Renal pelvis (tissue), 4 donors: ENCODE data around the gene AK4. TPM values are rescaled to one million over a fixed set of nuclear protein-coding genes. Genes with fewer than 3 reads are reported as not detected.
"Not testable (repeated sequence)": the region's sequence is repeated elsewhere in the genome, so short reads cannot be mapped to it uniquely, and the experiment has no call there.

ENCODE experiments used
- DNase-seq: peaks from one replicate; pipeline ENCODE4 v3.0.0-alpha.2; 2013
- polyA plus RNA-seq, 3 donors: library from polyadenylated mRNA; unstranded; fragments of 120-200 nt; gene quantifications; one replicate each; pipeline ENCODE4 v1.2.1, GENCODE V29; 2013; ENCODE audit not compliant: insufficient read length in 3 of 3

The AK4 gene
- polyA plus RNA-seq, 3 donors, result 44.8 to 69.9 (median 65.8) TPM

DNA sequence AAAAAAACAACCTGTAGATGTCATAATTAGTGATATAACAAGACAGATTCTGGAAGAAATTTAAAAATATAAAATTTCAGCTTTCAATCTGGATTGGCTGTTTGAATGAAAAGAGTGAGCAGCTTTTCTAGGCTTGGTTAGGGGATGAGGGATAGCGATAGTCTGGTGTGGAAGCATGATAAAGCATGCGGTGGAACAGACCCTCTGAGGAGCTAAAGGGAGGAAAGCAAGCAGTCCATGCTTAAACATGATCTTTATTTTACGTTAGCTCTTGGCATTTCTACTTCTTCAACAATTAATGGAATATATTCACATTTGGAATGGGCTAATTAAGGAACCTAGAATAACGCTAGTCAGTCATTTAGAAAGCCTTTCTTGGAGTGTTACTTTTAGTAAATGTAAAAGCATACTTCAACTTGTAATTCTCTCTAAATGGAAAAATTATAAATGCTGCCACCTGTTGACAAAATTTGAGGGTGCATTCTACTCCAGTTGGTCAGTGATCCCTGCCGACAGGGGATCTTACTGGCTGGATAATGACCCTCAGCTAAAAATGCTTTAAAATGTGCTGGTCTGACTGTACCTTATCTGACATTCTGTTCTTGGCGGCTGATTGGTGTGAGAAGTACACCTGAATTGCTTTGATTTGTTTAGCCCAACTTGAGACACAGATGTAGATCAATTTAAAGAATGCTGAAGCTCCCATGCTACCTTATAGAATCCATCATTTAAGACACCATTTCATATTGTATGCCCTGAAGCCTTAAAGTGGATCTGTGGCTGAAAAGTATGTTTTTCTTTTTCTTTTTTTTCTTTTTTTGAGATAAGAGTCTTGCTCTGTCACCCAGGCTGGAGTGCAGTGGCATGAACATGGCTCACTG, 61.2 kb downstream of the AK4 start:
- peak; percentile 47 for DNase-seq

DNA sequence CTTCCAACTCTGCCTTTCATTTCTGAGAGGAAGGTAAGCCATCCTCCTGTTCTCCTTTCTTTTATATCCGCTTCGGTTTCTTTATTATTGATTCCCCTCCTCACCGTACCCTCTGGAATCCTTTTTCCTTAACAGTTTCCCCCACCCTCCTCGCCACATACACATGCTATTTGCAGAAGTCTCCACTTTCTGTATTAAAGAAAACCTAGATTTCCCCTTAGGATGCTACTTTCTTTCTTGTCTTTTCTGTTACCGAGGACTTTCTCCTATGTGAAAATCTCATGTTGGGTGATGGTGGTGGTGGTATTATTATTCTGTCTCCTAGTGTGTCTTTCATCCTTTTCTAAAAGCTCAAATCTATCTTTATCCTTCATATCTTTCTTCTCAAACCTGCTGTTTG, 62.3 kb downstream of the AK4 start:
- no peak for DNase-seq

DNA sequence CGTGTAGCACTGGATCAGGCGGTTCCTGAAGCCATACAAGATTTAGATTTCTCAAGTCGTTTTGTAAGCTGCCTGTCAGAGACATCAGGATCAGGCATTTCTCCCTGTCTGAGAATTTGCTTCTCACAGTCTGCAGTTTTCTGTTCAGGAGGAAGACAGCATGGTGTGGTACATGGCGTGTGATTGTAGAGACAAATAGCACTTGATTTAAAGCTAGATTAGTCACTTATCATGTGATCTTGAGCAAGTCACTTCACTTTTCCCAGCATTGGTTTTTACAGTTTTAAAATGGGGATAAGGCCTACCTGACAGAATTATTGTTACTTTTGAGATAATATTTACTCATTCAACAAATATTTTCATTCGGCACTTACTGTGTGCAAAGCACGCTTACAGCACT, 63.3 kb downstream of the AK4 start:
- DNase-seq, result no peak

DNA sequence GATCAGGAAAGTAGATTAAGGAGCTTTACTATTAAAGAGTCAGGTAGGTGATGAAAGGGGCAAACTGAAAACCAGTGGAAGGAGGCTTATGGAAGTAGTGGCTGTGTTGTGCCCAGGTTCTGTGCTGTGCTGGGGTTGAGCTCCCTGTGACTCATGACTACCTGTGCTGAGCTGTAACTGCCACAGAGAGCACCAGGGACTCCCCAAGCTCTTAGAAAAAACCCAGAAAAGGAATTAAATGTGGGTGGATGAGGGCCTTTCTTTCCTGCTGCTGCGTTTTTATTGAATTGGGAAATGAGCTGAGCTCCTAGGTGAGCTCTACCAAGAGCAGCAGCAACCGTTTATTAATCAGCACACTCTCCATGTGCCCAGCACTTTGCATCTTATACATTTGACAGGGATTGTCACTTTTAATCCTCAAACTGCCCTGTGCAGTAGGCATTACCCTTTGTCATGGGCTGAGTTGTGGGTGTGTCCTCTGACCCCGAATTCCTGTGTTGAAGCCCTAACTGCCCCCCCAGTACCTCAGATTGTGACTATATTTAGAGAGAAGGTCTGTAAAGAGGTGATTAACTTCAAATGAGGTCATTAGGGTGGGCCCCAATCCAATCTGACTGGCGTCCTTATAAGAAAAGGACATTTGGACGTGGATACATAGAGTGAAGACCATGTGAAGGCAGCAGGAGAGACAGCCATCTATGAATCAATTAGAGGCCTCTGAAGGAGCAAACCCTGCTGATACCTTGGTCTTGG, 65.4 kb downstream of the AK4 start:
- no peak for DNase-seq

DNA sequence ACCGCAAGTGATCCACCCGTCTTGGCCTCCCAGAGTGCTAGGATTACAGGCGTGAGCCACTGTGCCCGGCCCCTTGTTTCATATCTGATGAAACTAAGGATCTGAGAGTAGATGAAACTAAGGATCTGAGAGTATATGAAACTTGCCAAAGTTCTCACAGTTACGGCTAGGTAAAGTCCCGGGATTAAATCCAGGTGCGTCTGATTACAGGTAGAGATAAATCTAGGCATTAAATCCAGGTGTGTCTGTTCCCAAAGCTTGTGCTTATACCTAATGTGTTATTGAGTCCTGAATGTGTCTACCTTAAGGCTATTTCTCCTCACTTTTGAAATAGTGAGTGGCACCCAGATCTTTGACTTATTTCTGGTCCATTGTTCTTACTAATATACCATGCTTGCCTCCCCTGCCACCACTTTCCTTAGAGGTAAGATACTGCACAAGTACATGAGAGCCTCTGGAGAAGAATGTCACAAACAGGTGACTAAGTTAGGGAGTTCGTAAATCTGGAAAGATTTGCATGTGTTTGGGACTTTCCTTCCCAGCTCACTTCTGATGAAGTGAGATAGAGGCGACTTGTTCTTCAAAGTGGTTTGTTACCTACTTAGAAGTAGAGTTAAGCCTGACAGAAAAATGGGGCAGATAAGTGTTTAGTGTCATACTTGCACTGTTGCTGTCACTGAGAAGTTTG, 66.5 kb downstream of the AK4 start:
- no peak for DNase-seq

DNA sequence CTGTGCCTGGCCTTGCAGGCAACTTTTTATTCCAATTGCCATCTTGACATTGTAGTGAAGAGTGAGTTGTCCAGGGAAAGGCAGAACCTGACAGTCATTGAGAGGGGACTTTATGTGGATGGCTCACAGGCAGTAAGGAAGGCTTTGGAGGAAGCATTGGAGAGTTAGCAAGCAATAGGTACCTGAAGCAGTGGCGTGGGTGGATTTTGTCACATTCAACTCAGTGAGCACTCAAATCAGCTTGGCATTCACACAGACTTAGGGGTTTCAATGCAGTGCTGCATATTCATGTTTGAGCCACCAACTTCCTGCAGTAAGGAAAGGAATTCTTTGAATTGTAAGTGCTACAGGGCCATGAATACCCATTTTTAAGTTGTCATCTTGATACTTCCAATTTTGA, 69.0 kb downstream of the AK4 start:
- DNase-seq, result no peak

DNA sequence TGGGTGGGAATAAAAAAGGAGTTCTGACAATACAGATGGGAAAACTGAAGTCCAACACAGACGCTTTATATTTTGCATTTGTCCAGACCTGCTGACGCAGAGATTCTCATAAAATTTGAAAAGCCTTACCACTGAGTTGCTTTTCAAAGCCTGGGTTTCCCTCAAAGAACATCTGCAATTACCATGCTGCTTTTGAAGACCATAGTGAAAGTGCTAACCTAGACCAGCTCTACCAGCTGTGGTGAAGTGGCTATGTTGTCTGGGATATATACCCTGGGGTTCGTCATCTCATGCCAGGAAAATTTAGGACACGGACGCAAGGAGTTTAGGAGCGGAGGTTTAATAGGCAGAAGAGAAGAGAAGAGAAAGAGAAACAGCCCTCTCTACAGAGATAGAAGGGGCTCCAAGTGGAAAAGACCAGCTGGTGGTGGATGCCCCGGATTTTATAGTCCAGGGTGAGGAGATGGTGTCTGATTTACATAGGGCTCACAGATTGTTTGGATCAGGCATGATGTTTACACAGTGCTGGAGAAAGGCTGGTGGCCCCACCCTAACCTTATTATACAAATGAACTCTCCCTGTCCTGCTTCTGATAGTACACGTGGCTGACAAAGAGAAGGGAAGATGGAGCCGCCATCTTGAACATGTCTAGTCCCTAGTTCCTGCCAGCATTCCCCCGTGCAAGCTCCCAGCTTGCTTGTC, 73.8 kb downstream of the AK4 start:
- no peak for DNase-seq

DNA sequence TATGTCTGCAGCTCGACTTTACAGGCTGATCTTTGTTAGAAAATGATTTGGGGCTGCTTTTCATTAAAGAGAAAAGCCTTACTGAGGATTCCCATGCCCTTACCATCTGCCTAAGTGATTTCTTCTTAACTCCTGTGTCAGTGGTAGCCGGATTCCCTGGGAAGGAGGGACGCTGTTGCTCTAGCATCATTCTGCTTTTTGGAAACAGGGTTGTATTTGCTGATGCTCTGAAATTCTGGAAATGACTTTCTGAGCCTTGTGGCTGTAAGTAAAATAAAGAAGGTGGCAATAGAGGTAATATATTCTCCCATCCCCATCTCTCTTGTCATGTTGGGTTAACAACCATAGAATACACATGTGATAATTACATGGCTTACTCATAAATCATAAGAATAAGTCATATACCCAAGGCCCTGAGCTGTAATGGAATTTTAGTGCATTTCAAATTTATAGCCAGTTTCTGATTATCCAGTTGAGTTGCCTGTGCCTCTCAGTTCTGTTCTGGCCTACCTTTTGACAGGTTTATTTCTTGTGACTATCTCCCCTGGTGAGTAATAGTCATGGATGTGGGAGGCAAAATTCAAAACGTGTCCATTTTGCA, 74.4 kb downstream of the AK4 start:
- no peak for DNase-seq

DNA sequence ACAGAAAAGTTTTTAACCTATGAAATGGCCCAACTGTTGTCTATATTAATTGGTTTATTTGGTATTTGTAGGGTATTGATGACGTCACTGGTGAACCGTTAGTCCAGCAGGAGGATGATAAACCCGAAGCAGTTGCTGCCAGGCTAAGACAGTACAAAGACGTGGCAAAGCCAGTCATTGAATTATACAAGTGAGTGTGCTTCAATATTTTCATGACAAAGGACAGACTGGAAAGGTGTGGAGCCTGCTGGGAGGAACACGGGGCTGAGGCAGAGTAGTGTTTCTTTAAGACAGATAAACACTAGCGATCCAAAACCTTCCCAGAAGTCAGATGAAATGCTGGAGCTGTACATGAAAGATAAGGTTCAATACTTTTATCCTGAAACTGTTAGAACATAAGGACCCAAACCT, 76.7 kb downstream of the AK4 start:
- DNase-seq, result no peak

DNA sequence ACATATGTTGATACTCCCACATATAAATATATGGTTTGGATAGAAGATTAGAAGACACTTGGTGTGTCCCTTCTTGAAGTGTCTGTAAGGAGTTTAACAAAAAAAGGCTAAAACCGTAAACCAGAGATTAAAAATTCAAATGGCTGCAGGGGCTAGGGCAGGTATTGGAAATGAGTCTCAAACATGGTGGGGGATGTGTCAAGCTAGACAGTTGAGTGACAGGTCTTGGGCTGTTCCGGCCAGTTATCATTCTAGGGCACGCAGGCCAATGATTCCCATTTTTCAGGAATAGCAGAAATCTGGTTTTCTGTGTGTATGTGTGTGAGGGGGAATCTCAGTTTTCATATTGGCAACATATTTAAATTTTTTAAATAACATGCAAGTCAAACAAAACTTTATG, 77.2 kb downstream of the AK4 start:
- no peak for DNase-seq

DNA sequence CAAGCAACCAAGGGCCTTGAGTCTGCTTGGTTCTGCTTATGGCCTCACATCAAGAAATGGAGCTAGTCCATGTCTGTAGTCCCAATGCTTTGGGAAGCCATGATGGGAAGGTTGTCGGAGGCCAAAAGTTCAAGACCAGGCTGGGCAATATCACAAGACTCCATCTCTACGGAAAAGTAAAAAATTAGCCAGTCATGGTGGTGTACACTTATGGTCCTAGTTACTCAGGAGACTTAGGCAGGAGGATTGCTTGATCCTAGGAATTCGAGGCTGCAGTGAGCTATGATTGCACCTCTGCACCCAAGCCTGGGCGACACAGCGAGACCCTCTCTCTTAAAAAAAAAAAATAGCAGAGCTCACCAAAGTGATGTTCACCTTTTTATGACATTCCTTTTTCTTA, 81.2 kb downstream of the AK4 start:
- no peak for DNase-seq

DNA sequence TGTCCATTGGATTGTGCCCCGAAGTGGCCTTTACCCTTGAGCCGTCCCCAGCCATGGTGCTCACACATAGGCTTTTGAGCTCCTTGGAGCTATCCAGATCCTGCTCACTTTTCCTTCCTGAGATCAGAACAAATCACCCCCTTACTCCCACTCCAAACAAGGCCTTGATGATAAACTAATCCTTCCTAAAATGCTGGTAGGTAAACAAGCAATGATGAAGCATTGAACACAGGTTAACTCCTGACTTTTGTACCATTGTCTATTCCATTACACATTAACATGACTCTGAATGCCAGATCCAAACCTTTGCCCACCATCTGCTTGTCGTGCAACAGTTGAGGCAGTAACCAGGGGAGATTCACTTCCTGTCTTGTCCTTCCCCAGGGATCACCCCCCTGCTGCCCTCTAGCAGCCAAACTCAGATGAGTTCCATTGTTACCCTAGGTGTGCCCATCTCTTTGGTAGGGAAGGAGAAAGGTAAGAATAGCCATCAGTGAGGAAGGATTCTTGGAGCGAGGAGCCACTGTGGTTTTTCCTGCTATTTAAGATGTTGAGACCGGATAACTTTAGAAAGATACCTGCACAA, 81.8 kb downstream of the AK4 start:
- no peak for DNase-seq

DNA sequence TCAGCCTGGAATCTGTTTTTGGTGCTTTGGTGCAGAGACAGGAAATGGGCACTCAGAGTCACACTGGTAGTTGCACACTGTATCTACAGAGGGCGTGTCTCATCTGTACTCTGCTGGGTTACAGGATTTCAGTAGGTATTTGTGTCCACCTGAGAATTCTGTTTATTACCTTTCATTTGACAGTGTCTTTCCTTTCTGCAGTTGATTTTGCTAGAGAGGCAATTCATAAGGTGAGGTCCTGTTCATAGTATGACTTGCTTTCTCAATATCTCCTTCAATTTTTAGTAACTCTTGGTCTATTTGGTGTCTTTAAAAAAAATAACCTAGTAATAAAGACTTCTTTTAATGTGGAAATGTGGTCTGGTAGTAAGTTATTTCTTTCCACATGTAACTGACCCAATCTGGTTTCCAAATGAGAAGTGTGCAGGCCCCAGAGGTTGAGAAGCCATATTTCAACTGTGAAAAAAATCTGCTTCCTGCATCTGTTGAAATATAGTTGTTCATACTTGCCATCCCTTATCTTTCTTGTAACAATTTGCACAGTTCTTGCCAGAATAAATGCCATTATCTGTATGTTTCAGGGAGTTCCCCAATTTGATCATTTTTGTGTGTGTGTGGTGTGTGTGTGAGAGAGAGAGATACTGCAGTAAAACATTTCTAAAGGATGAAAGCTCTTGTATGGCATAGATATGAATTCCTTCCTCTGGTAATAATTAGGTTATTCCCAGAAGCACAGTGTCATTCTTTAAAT, 82.9 kb downstream of the AK4 start:
- DNase-seq, result no peak

DNA sequence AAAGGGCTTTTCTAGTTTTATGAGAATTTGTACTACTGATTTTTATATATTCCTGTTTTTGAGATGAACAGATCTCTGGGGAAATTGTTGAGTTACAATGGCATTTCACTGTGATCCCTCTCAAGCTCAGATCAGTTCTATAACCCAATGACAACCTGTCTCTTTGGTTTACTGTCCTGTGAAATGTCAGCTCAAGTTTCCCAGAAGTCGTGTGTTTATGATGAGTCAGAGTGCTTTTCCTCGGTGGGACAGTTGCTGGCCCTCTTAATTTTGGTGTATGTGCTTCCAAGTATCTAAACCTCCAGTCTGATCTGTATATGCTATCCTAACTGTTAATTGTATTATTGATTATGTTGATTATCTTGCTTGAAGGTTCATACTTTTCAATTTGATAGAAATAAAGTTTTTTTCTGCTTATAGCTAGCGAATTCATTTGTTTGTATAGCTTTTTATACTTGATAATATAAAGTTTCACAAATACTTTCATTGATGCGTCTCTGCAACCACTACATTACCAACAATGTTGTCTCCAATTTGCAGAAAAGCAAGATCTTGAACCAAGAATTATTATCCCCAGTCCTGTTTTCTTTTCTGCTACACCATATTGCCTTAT, 83.8 kb downstream of the AK4 start:
- no peak for DNase-seq

DNA sequence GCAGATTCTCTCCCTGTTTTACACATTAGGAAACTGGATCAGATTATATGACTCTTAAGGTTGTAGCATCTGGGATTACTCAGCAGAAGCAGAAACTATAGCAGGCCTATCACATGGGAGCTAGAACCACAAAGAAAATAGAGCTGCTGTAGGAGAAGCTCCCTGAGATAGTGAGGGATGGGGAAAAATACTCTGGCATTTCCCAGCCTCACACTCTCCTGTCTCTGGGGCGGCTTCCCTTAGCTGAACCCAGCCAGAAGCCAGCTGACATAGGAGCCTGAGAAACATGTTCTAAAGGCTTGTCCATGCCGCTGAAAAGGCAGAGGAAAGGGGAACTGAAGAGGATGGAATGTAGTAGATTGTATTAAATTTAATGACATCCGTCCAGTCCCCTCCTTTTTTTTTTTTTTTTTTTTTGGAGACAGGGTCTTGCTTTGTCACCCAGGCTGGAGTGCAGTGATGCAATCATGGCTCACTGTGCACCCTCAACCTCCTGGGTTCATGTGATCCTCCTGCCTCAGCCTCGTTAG, 84.5 kb downstream of the AK4 start:
- no peak for DNase-seq

DNA sequence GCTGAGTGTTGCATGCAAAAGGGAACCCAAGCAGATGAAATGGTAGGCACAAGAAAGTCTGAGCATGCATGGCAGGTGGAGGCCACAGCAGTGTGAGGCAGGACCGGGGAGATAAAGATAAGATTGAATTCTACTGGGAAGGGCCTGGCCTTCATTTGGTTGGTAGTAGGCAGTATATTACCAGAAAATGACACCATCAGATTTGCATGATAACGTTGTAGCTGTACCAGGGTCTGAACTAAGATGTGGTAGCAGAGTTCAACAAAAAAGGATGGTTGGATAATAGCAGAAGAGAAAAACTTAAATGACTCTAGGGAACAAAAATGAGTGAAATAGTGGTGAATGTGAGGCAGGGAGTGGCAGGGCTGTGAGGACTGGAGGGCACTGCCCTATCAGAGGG, 85.8 kb downstream of the AK4 start:
- no peak for DNase-seq

DNA sequence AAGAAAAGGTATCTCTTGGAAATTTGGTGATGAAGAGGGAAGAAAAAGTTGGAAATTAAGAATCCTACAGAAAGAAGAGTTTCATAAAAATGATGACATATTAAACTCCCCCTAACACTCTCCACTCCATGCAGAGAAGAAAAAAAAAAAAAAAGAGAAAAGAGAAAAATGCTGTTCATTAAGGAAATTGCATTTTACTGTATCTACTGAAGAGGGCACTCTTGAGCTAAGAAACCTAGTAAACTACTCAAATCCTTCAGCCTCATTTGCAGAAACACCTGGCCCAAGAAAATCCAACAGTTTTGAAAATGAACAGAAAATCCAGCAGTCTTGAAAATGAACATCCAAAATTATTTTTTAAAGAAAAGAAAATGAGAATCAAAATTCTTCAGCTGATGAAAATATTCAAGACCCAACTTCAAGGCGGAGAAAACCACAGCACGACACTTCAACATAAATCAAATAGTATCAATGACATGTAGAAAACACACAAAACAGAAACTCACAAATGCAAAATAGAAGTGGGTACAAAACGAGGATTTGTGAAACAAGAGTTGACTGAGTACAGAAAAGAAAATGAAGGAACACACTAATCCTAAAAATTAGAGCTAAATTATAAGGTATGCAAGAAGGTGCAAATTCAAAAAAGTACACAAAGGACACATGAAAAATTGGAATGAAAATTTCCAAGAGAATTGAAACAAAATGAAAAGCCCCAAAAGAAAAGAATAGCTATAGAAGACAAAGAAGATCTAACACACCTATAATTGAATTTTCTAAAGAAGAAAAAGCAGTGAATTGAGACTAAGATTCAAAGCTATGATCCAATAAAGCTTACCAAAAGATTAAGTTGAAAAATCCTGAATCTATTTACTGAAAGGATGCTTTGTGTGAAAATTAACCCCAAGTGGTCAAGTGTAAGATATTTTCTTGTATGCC, 88.1 kb downstream of the AK4 start:
- peak; percentile 14 for DNase-seq

DNA sequence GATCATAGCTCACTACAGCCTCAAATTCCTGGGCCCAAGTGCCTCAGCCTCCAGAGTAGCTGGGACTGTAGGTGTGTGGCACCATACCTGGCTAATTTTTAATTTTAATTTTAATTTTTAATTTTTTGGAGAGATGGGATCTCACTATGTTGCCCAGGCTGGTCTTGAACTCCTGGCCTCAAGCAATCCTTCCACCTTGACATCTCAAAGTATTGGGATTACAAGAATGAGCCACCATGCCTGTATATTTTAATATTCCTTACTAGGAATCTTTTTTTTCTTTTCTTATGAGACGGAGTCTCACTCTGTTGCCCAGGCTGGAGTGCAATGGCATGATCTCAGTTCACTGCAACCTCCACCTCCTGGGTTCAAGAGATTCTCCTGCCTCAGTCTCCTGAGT, 89.1 kb downstream of the AK4 start:
- DNase-seq, result not testable (repeated sequence)

DNA sequence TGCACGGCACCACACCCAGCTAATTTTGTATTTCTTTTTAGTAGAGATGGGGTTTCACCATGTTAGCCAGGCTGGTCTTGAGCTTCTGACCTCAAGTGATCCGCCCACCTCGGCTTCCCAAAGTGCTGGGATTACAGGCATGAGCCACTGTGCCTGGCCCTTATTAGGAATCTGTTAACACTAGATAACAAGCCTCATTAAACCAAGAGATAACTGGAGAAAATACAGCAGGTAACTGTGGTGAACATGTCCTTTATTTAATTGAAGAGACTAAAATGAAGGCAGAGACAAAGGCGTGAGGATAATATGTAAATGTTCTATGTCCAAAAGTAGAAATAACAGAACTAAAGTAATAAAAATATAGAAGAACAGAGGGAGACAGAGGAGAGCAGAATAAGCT, 89.5 kb downstream of the AK4 start:
- DNase-seq, result no peak
